Common myeloid progenitor, CD34-positive (primary cell): Measurements from ENCODE around the gene FZD8. TPM values are rescaled to one million over a fixed set of nuclear protein-coding genes. Genes with fewer than 3 reads are reported as not detected.
"Not testable (repeated sequence)": the region's sequence is repeated elsewhere in the genome, so short reads cannot be mapped to it uniquely, and the experiment has no call there.

Source experiments
- CTCF ChIA-PET: fragments of 350-600 bp; sonication (Branson Sonifier 250); formaldehyde crosslinking; loops from one replicate; lab custom pipeline; 2021; ENCODE audit warnings: antibody characterized with exemption; lab: Charles Lee
- POLR2A ChIA-PET: fragments of 350-600 bp; sonication (Branson Sonifier 250); formaldehyde crosslinking; loops from one replicate; lab custom pipeline; 2021; ENCODE audit warnings: antibody characterized with exemption; lab: Charles Lee
- DNase-seq, 3 donors: peaks; one replicate each; pipeline versions ENCODE4 v3.0.0 to v3.0.0-alpha.2; 2013
- H3K27ac ChIP-seq, 2 experiments: 1 replicate in 1 of 2; 2 replicates in 1 of 2; pipeline ENCODE4 v1.7.0; 2013; ENCODE audit warnings: inconsistent platforms in 2 of 2, low read length in 2 of 2, mild to moderate bottlenecking in 2 of 2, low read depth in 1 of 2, moderate library complexity in 1 of 2; ENCODE audit not compliant: severe bottlenecking in 2 of 2, insufficient read depth in 1 of 2, poor library complexity in 1 of 2
- H3K27me3 ChIP-seq, 5 experiments: replicated peaks in 2 of 5; 1 replicate in 3 of 5; 2 replicates in 2 of 5; pipeline versions ENCODE4 v1.6.1 to v1.7.0; 2013; ENCODE audit warnings: low read length in 4 of 5, mild to moderate bottlenecking in 2 of 5, moderate library complexity in 2 of 5, inconsistent platforms in 1 of 5; ENCODE audit not compliant: insufficient read depth in 5 of 5, control insufficient read depth in 4 of 5
- H3K36me3 ChIP-seq, 4 experiments: 1 replicate in 2 of 4; 2 replicates in 2 of 4; pipeline versions ENCODE4 v1.6.1 to v1.7.0; 2013; ENCODE audit warnings: low read length in 3 of 4, control low read depth in 1 of 4, mild to moderate bottlenecking in 1 of 4; ENCODE audit not compliant: control insufficient read depth in 4 of 4, insufficient read depth in 4 of 4
- H3K4me1 ChIP-seq, 4 experiments: 1 replicate in 3 of 4; 2 replicates in 1 of 4; pipeline versions ENCODE4 v1.6.1 to v1.7.1; 2013; ENCODE audit warnings: low read length in 3 of 4, mild to moderate bottlenecking in 3 of 4, control low read depth in 1 of 4, inconsistent platforms in 1 of 4, moderate library complexity in 1 of 4; ENCODE audit not compliant: control insufficient read depth in 4 of 4, insufficient read depth in 4 of 4; ENCODE audit errors: control extremely low read depth in 1 of 4
- H3K4me3 ChIP-seq, 7 experiments: 1 replicate in 4 of 7; 2 replicates in 3 of 7; pipeline versions ENCODE4 v1.5.1 to v1.7.0; 2013; ENCODE audit warnings: mild to moderate bottlenecking in 7 of 7, low read length in 6 of 7, moderate library complexity in 6 of 7, inconsistent platforms in 2 of 7, low read depth in 2 of 7, control low read depth in 1 of 7; ENCODE audit not compliant: insufficient read depth in 4 of 7, control insufficient read depth in 1 of 7; ENCODE audit errors: extremely low read depth in 1 of 7
- H3K9me3 ChIP-seq, 5 experiments: 1 replicate in 4 of 5; 2 replicates in 1 of 5; pipeline versions ENCODE4 v1.6.1 to v1.7.1; 2013; ENCODE audit warnings: low read length in 4 of 5, mild to moderate bottlenecking in 2 of 5, inconsistent platforms in 1 of 5, low read depth in 1 of 5, moderate library complexity in 1 of 5; ENCODE audit not compliant: control insufficient read depth in 4 of 5, insufficient read depth in 2 of 5; ENCODE audit errors: control extremely low read depth in 1 of 5
- WGBS: methylation state at CpG from one replicate; pipeline ENCODE4 v1.1.5; 2013; ENCODE audit not compliant: insufficient coverage; 5-methylcytosine and 5-hydroxymethylcytosine counted together
- polyA plus RNA-seq: library from polyadenylated mRNA; unstranded; fragments of 120-200 nt; gene quantifications from one replicate; pipeline ENCODE4 v1.2.1, GENCODE V29; 2013

FZD8 gene, protein sequence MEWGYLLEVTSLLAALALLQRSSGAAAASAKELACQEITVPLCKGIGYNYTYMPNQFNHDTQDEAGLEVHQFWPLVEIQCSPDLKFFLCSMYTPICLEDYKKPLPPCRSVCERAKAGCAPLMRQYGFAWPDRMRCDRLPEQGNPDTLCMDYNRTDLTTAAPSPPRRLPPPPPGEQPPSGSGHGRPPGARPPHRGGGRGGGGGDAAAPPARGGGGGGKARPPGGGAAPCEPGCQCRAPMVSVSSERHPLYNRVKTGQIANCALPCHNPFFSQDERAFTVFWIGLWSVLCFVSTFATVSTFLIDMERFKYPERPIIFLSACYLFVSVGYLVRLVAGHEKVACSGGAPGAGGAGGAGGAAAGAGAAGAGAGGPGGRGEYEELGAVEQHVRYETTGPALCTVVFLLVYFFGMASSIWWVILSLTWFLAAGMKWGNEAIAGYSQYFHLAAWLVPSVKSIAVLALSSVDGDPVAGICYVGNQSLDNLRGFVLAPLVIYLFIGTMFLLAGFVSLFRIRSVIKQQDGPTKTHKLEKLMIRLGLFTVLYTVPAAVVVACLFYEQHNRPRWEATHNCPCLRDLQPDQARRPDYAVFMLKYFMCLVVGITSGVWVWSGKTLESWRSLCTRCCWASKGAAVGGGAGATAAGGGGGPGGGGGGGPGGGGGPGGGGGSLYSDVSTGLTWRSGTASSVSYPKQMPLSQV
- 0.15 TPM for polyA plus RNA-seq

DNA sequence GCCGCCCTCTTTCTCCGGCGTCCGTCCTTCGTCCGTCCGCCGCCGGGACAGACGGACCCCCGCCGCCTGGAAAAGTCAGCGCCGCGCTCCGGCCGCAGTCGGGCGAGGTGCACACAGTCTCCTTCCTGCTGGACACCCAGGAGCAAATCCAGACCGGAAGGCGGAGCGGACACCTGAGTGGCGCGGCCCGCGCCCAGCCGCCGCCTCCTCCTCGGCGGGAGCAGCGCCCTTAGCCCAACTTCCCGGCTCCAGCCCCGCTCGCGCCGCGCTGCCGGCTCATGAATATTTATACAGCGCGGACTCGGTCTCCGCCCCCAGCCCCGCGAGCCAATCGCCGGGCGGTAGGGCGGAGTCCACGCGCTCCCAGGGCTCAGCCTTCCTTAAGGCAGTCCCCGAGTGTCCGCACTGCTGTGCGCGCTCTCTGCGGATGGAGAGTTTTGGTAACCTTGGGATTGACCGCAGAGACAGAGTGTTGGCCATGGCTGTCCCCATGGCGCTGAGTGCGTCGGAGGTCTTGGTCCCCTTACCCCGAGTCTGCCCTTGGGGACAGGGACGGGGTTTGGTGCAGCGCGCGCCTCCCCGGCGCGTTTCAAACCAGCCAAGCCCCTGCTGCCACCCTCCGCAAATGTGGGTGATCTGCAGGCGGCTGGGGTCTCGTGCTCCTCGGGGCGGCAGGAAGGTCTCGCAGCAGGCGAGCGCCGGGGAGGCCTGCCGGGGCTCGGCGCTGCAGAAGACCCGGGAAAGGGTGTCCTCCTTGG, at the start of gene FZD8:
Gene FZD8 (minus strand): TSS at position 262 of the 758 bp plus-strand sequence. CDS start 867 bp downstream, outside the sequence.
- Histone ChIP-seq H3K36me3 (no peaks in the 10 kb centered on the region), H3K27ac (no peak within 1 kb of the TSS), H3K4me3 (peak within 1 kb of the TSS; percentile 52 to 82 (median 70)), H3K4me1 (peaks cover 3 to 45% (median 43%) of the 10 kb centered on the region in 4 experiments), H3K27me3 (peaks cover 11 to 84% (median 32%) of the 10 kb centered on the region in 5 experiments), H3K9me3 (peaks cover 0 to 3% (median 0%) of the 10 kb centered on the region in 5 experiments)
- ChIA-PET POLR2A (no interaction called here), CTCF (no interaction called here)
- 0% methylated on average over 64 of the region's 80 CpGs for WGBS
- peak; percentile 80 to 86 (median 82) for DNase-seq

DNA sequence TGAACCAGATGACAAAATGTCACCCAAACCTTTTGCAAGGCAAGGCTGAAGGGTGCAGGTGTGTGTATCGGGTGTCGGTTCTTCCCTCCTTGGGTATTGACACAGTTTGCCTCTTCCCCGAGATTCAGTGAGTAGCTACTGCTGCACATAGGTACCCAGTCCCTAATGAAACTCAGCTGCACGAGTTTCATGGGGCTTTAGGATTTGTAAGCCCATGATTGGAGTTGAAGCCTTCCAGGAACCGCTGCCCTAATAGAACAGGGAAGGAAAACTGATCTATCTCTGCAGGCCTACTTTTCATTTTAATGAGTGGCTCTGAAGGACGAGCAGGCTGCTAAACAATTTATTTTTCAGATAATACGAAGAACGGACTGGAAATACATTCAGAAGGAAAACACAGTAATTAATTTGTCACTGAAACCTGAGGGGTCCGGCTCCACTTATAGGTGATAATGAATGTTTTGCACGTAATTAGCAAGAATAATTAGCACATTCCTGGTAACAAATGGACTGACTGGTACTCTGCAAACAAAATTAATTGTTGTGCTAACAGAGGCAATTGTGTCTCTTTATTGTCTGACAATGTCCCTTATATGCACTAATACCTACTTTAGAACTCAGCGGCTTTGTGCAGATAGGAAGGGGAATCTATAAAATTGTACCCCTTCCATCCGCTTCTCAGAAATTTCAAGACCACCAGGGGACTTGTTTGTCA, 49.6 kb upstream of the FZD8 start:
- DNase-seq = no peak
- Histone ChIP-seq H3K4me3 (no peak overlapping the region), H3K9me3 (no peaks in the 10 kb centered on the region), H3K27ac (no peak overlapping the region), H3K4me1 (no peaks in the 10 kb centered on the region), H3K27me3 (peaks cover 0 to 2% (median 0%) of the 10 kb centered on the region in 5 experiments), H3K36me3 (no peaks in the 10 kb centered on the region)
- ChIA-PET POLR2A (no interaction called here), CTCF (no interaction called here)
- 98% methylated on average over 10 of the region's 12 CpGs for WGBS

- Histone ChIP-seq H3K27me3 (peaks cover 0 to 2% (median 0%) of the 10 kb centered on the region in 5 experiments), H3K36me3 (no peaks in the 10 kb centered on the region), H3K9me3 (no peaks in the 10 kb centered on the region), H3K27ac (no peak overlapping the region), H3K4me1 (no peaks in the 10 kb centered on the region), H3K4me3 (no peak overlapping the region)
- ChIA-PET CTCF (no interaction called here), POLR2A (no interaction called here)
- DNase-seq = no peak
- 72% methylated on average over 2 of the region's 5 CpGs for WGBS
These were observed 48.4 kb upstream of the FZD8 start for GRCh38 chr10:35690534-35690933.

- POLR2A ChIA-PET, CTCF ChIA-PET: not testable (repeated sequence)
- WGBS = 100% methylated on average over 2 of the region's 4 CpGs
These were observed 43.8 kb upstream of the FZD8 start for GRCh38 chr10:35685858-35686257.

DNA sequence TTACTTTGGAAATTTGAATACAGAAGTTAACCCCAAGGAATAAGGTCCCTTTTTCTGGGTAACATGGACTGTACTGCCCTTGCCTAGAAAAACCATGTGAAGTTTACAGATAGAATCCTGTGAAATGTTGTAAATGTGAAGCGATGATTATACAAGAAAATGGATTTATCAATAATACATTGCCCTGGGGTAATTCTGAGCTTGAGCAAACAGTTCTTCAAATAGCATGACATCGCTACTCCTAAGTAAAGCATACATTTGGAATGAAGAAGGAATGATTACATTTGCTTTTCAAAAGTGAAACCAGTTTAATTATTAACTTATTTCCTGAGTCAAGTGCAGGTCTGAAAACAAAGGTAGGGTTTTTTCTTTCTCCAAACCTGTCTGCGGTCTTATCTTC, 43.3 kb upstream of the FZD8 start:
- Histone ChIP-seq H3K36me3 (no peaks in the 10 kb centered on the region), H3K4me3 (no peak overlapping the region), H3K9me3 (no peaks in the 10 kb centered on the region), H3K4me1 (no peaks in the 10 kb centered on the region), H3K27me3 (no peaks in the 10 kb centered on the region), H3K27ac (no peak overlapping the region)
- no CpG with 5 or more reads among the region's 3 CpGs for WGBS
- DNase-seq = no peak
- POLR2A ChIA-PET = no interaction called here
- CTCF ChIA-PET = no interaction called here

More at GRCh38 chr10:35685858-35686257, 43.8 kb upstream of the FZD8 start:
- not testable (repeated sequence) for H3K36me3 ChIP-seq, H3K27me3 ChIP-seq, DNase-seq, H3K4me3 ChIP-seq, H3K4me1 ChIP-seq, H3K9me3 ChIP-seq, H3K27ac ChIP-seq

- 100% methylated on average over 2 of the region's 5 CpGs for WGBS
- no peak for DNase-seq
- Histone ChIP-seq H3K4me3 (no peak overlapping the region), H3K36me3 (no peaks in the 10 kb centered on the region), H3K4me1 (no peaks in the 10 kb centered on the region), H3K27me3 (no peaks in the 10 kb centered on the region), H3K27ac (no peak overlapping the region), H3K9me3 (no peaks in the 10 kb centered on the region)
- ChIA-PET POLR2A (no interaction called here), CTCF (no interaction called here)
These were observed 42.5 kb upstream of the FZD8 start for GRCh38 chr10:35684586-35684985.
